Heart right ventricle (tissue), 16 donors: ENCODE measurements around the gene ERCC1. TPM values are rescaled to one million over a fixed set of nuclear protein-coding genes. Genes with fewer than 3 reads are reported as not detected.

Source experiments
- ATAC-seq, 8 donors: fragments of 200-7000 bp; cut with Tn5 transposase; one replicate each; pipeline ENCODE4 v1.9.1; 2020; ENCODE audit warnings: mild to moderate bottlenecking in 8 of 8, moderate library complexity in 8 of 8, moderate number of reproducible peaks in 1 of 8
- DNase-seq, 2 donors: peaks; one replicate each; pipeline ENCODE4 v3.0.0-alpha.2; 2020
- H3K27ac ChIP-seq, 10 donors: fragments of 200-600 bp; sonication (generic) in 2 of 10; one replicate each; pipeline versions ENCODE4 v1.5.0 to v1.8.0; 2020 to 2022; ENCODE audit warnings: mild to moderate bottlenecking in 3 of 10
- H3K27me3 ChIP-seq, 7 donors: fragments of 200-600 bp; one replicate each; pipeline ENCODE4 v1.8.0; 2021 to 2022; ENCODE audit warnings: mild to moderate bottlenecking in 2 of 7
- H3K36me3 ChIP-seq, 9 donors: fragments of 200-600 bp; sonication (generic) in 1 of 9; one replicate each; pipeline versions ENCODE4 v1.5.0 to v1.8.0; 2020 to 2022; ENCODE audit warnings: mild to moderate bottlenecking in 2 of 9
- H3K4me1 ChIP-seq, 9 donors: fragments of 200-600 bp; sonication (generic) in 1 of 9; one replicate each; pipeline versions ENCODE4 v1.5.0 to v1.8.0; 2020 to 2022; ENCODE audit warnings: mild to moderate bottlenecking in 4 of 9
- H3K4me3 ChIP-seq, 10 donors: fragments of 200-600 bp; sonication (generic) in 2 of 10; one replicate each; pipeline versions ENCODE4 v1.5.0 to v1.8.0; 2020 to 2022; ENCODE audit warnings: mild to moderate bottlenecking in 7 of 10, moderate library complexity in 2 of 10
- H3K9me3 ChIP-seq, 11 donors: fragments of 200-600 bp in 10 of 11; sonication (generic) in 2 of 11; one replicate each; pipeline versions ENCODE4 v1.5.0 to v1.8.0; 2013 to 2022; ENCODE audit warnings: mild to moderate bottlenecking in 2 of 11, control low read depth in 1 of 11, moderate library complexity in 1 of 11
- CTCF ChIP-seq, 9 donors: fragments of 200-600 bp; sonication (generic) in 2 of 9; IDR thresholded peaks; one replicate each; pipeline versions ENCODE4 v1.5.0 to v1.8.0; 2021 to 2022; ENCODE audit warnings: antibody characterized with exemption in 9 of 9, mild to moderate bottlenecking in 5 of 9, moderate library complexity in 1 of 9
- WGBS, 2 donors: extraction: QIAGEN DNeasy Blood & Tissue Kit; methylation state at CpG; one replicate each; pipeline ENCODE4 v1.1.7; 2013; ENCODE audit warnings: inconsistent platforms in 1 of 2; 5-methylcytosine and 5-hydroxymethylcytosine counted together
- intact Hi-C, 10 donors: fragments of 100-400 bp; cut with DNase I; formaldehyde crosslinking; loops; one replicate each; pipeline versions ENCODE4 v1.11.1 to v1.14.2; 2022
- polyA plus RNA-seq, 2 donors: library from polyadenylated mRNA; stranded (reverse); fragments of 200-250 nt; gene quantifications; one replicate each; pipeline ENCODE4 v1.2.3, GENCODE V29; 2013
- total RNA-seq, 10 donors: library from RNA; stranded (reverse); fragmentation: NEBNext Ultra II Directional in 3 of 10; extraction: Animal tissue kit (Norgen Biotek cat#: 25700) in 3 of 10; gene quantifications; one replicate each; pipeline versions ENCODE4 v1.2.1 to v1.2.4, GENCODE V29; 2021 to 2023
- donor health status: Arrhythmogenic right ventricular cardiomyopathy.
- donor health status: ischemic (EF 13 %, LVEDD 7.1; RV severe dilation, severe dysfunction).
- donor health status: healthy with polysubstance abuse.
- donor health status: DM: no; HTN: yes; CAD: no.
- donor health status: DM: no; HTN: no; CAD: no.
- donor health status: ischemic (EF 25% LVEDD 6.9; RV normal size, moderate dysfunction).
- donor health status: ischemic (EF 25% LVEDD 5.7; RV mildly dilated, moderate dysfunction).
- donor health status: healthy.
- donor health status: DM: yes; HTN: yes; CAD: no.
- donor health status: Ischemic cardiomyopathy.
- donor health status: ischemic (EF 35%, LVEDD 5.7; RV mildly dilated, moderate dysfunction).
- donor health status: nonischemic (EF 11% LVEDD 7.7; RV severe dilation, severe dysfunction).
- donor health status: DM: yes; HTN: yes; CAD: no.
- donor health status: PGD.
- donor health status: ischemic (EF 29% LVEDD 5.4; RV normal size, mild dysfunction).
- donor health status: nonischemic (EF 23%, LVEDD 6.1; RV moderate dilation, normal function).

ERCC1 gene
- total and polyA plus RNA-seq, 12 donors: 113 to 194 (median 143) TPM

- peak in 7 of 8 donors; percentile 5 to 45 (median 35) for ATAC-seq
- 21 to 26% methylated on average over 25 of the region's 25 CpGs for WGBS, 2 donors
- peaks cover 7 to 65% (median 51%) of the 10 kb centered on the region in 9 donors for H3K4me1 ChIP-seq
These were observed 19.7 kb downstream of the ERCC1 start for GRCh38 chr19:45403781-45404556.

GRCh38 chr19:45403272-45403671 is 20.4 kb downstream of the ERCC1 start:
- H3K27ac ChIP-seq: peak overlapping the region; percentile 86 to 97 (median 94)

More at GRCh38 chr19:45403781-45404556, 19.7 kb downstream of the ERCC1 start:
- Histone ChIP-seq H3K27me3 (peaks cover 0 to 32% (median 0%) of the 10 kb centered on the region in 7 donors), H3K9me3 (no peaks in the 10 kb centered on the region), H3K27ac (peak overlapping the region; percentile 86 to 97 (median 94)), H3K36me3 (peaks cover 0 to 9% (median 0%) of the 10 kb centered on the region in 9 donors), H3K4me3 (peak overlapping the region; percentile 55 to 99 (median 72))
- intact Hi-C loops: no loop called here
- TF ChIP-seq CTCF (IDR thresholded peaks at IDR 0.05): peak in 8 of 9 donors; percentile 14 to 63 (median 51)
- DNase-seq: peak; percentile 68 to 70

GRCh38 chr19:45402298-45403061 is 21.2 kb downstream of the ERCC1 start:
- Histone ChIP-seq H3K27ac (peak overlapping the region; percentile 51 to 97 (median 94)), H3K27me3 (peaks cover 0 to 39% (median 0%) of the 10 kb centered on the region in 7 donors), H3K4me1 (peaks cover 13 to 78% (median 56%) of the 10 kb centered on the region in 9 donors), H3K4me3 (peak overlapping the region in 9 of 10 donors; percentile 15 to 99 (median 66)), H3K36me3 (no peaks in the 10 kb centered on the region), H3K9me3 (no peaks in the 10 kb centered on the region)
- 19 to 24% methylated on average over 32 to 40 of the region's 40 CpGs for WGBS, 2 donors
- TF ChIP-seq CTCF (IDR thresholded peaks at IDR 0.05): peak in 8 of 9 donors; percentile 45 to 75 (median 64)
- intact Hi-C loops: no loop called here
- ATAC-seq: peak in 4 of 8 donors; percentile 2 to 4 (median 3)
- DNase-seq: peak in 1 of 2 donors; percentile 63

More at GRCh38 chr19:45403272-45403671, 20.4 kb downstream of the ERCC1 start:
- DNase-seq (no peak), ATAC-seq (no peak)
- H3K27me3 ChIP-seq: peaks cover 0 to 32% (median 0%) of the 10 kb centered on the region in 7 donors
- no peaks in the 10 kb centered on the region for H3K9me3 ChIP-seq
- peaks cover 10 to 72% (median 57%) of the 10 kb centered on the region in 9 donors for H3K4me1 ChIP-seq
- H3K4me3 ChIP-seq: peak overlapping the region in 9 of 10 donors; percentile 21 to 99 (median 67)
- WGBS, 2 donors: 41 to 57% methylated on average over 4 of the region's 4 CpGs
- H3K36me3 ChIP-seq: peaks cover 0 to 2% (median 0%) of the 10 kb centered on the region in 9 donors
- intact Hi-C loops: no loop called here
- TF ChIP-seq CTCF (IDR thresholded peaks at IDR 0.05): no peak

GRCh38 chr19:45401815-45402214 is 21.9 kb downstream of the ERCC1 start:
- Histone ChIP-seq H3K36me3 (peaks cover 0 to 4% (median 0%) of the 10 kb centered on the region in 9 donors), H3K27ac (peak overlapping the region in 6 of 10 donors; percentile 86 to 97 (median 92)), H3K9me3 (no peaks in the 10 kb centered on the region), H3K27me3 (peaks cover 0 to 45% (median 0%) of the 10 kb centered on the region in 7 donors), H3K4me1 (peaks cover 13 to 72% (median 50%) of the 10 kb centered on the region in 9 donors), H3K4me3 (peak overlapping the region in 1 of 10 donors; percentile 62)
- intact Hi-C loops: no loop called here
- TF ChIP-seq CTCF (IDR thresholded peaks at IDR 0.05): no peak
- DNase-seq (no peak), ATAC-seq (no peak)
- WGBS, 2 donors: 92 to 97% methylated on average over 6 of the region's 6 CpGs
